Measurements from ENCODE around the gene KLHL28. TPM values are rescaled to one million over a fixed set of nuclear protein-coding genes. Genes with fewer than 3 reads are reported as not detected.

The KLHL28 gene
- total RNA-seq, 1 donor from 2014 or later, result 14.7 TPM

Other genes starting within 250 kb of the KLHL28 start
- 7.6 and 7.9 TPM in 2 replicates for gene TOGARAM1, start 243 bp upstream of the KLHL28 start, total RNA-seq
- 48.1 and 50.5 TPM in 2 replicates for gene PRPF39, start 122.2 kb upstream of the KLHL28 start, total RNA-seq
- 62.4 and 65.4 TPM in 2 replicates for gene FKBP3, start 172.5 kb upstream of the KLHL28 start, total RNA-seq
- gene FANCM, start 174.0 kb upstream of the KLHL28 start, total RNA-seq, result 16.5 and 21.0 TPM in 2 replicates

All from activated CD4-positive, alpha-beta T cell treated with anti-CD3 and anti-CD28 coated beads, Interleukin-2, amount 10 ng/mL, durations not matched to agents 24 days and 14 days (primary cell).